GM19099 (cell line): Measurements from ENCODE around the gene SLC51B.

Experiments used
- POLR2A ChIP-seq: IDR thresholded peaks from 3 replicates; pipeline ENCODE4 v1.6.1; 2011; ENCODE audit warnings: low read depth; ENCODE audit not compliant: insufficient read length; ENCODE audit errors: extremely low read depth

Gene SLC51B

GRCh38 chr15:65095747-65096104 is 50.5 kb downstream of the SLC51B start:
- no peak for TF ChIP-seq POLR2A

GRCh38 chr15:65096481-65097385 is 51.5 kb downstream of the SLC51B start:
- TF ChIP-seq POLR2A = no peak

GRCh38 chr15:65097651-65098263 is 52.6 kb downstream of the SLC51B start:
- TF ChIP-seq POLR2A = no peak

GRCh38 chr15:65099336-65099735 is 54.1 kb downstream of the SLC51B start:
- no peak for TF ChIP-seq POLR2A

- TF ChIP-seq POLR2A = no peak
Measured at GRCh38 chr15:65100442-65100841, 55.3 kb downstream of the SLC51B start.

GRCh38 chr15:65101411-65101890 is 56.3 kb downstream of the SLC51B start:
- TF ChIP-seq POLR2A = no peak

GRCh38 chr15:65101891-65102708 is 56.9 kb downstream of the SLC51B start:
- TF ChIP-seq POLR2A = no peak

GRCh38 chr15:65102912-65103311 is 57.7 kb downstream of the SLC51B start:
- no peak for TF ChIP-seq POLR2A
